Esophagus muscularis mucosa (tissue), 4 donors: ENCODE data around the gene BMX. TPM values are rescaled to one million over a fixed set of nuclear protein-coding genes. Genes with fewer than 3 reads are reported as not detected.

Source experiments
- DNase-seq: peaks from one replicate; pipeline ENCODE4 v3.0.0-alpha.2; 2017; ENCODE audit errors: extremely low spot score
- H3K27ac ChIP-seq, 4 donors: fragments of 200-600 bp; sonication (generic); replicated peaks in 1 of 4; 1 replicate in 3 of 4; 2 replicates in 1 of 4; pipeline ENCODE4 v1.5.1; 2016 to 2019; ENCODE audit warnings: mild to moderate bottlenecking in 1 of 4
- H3K27me3 ChIP-seq, 4 donors: fragments of 200-600 bp; sonication (generic); one replicate each; pipeline versions ENCODE4 v1.5.1 to v1.6.0; 2016 to 2019
- H3K36me3 ChIP-seq, 4 donors: fragments of 200-600 bp; sonication (generic); one replicate each; pipeline ENCODE4 v1.5.1; 2016 to 2019
- H3K4me1 ChIP-seq, 4 donors: fragments of 200-600 bp; sonication (generic); one replicate each; pipeline ENCODE4 v1.5.1; 2016 to 2019
- H3K4me3 ChIP-seq, 4 donors: fragments of 200-600 bp; sonication (generic); 1 replicate in 2 of 4; 2 replicates in 2 of 4; pipeline ENCODE4 v1.5.1; 2016 to 2019; ENCODE audit warnings: mild to moderate bottlenecking in 4 of 4, moderate library complexity in 1 of 4
- H3K9me3 ChIP-seq, 4 donors: fragments of 200-600 bp; sonication (generic); 1 replicate in 3 of 4; 2 replicates in 1 of 4; pipeline ENCODE4 v1.5.1; 2016 to 2019
- CTCF ChIP-seq, 3 experiments: fragments of 200-600 bp in 2 of 3; fragments of 450-650 bp in 1 of 3; sonication (generic) in 2 of 3; IDR thresholded peaks; one replicate each; pipeline ENCODE4 v1.5.1; 2017 to 2019; ENCODE audit warnings: antibody characterized with exemption in 3 of 3, mild to moderate bottlenecking in 2 of 3, moderate library complexity in 1 of 3
- EP300 ChIP-seq: sonication (generic); formaldehyde crosslinking; IDR thresholded peaks from one replicate; pipeline ENCODE4 v1.6.1; 2017; ENCODE audit warnings: antibody characterized with exemption
- POLR2A ChIP-seq: fragments of 450-650 bp; IDR thresholded peaks from one replicate; pipeline ENCODE4 v1.6.1; 2017; ENCODE audit warnings: antibody characterized with exemption, moderate library complexity, mild to moderate bottlenecking, low read depth
- POLR2AphosphoS5 ChIP-seq, 2 donors: sonication (generic); formaldehyde crosslinking; IDR thresholded peaks; one replicate each; pipeline ENCODE4 v1.6.1; 2017; ENCODE audit warnings: antibody characterized with exemption in 2 of 2
- WGBS: methylation state at CpG from one replicate; pipeline ENCODE4 v1.1.5; 2018; 5-methylcytosine and 5-hydroxymethylcytosine counted together
- intact Hi-C: fragments of 100-400 bp; cut with DNase I; formaldehyde crosslinking; loops from one replicate; pipeline ENCODE4 v1.15.1; 2023
- total RNA-seq, 4 donors: library from RNA; depleted of rRNA; stranded (reverse); fragments of >200 nt; gene quantifications; one replicate each; pipeline versions ENCODE4 v1.1.0 to v1.2.1, GENCODE V29; 2016

BMX gene
- total RNA-seq, 4 donors from 2014 or later, result 2.0 to 2.9 (median 2.7) TPM

GRCh38 chrX:15598026-15598425, 97.4 kb downstream of the BMX start:
- H3K4me1 ChIP-seq, result no peaks in the 10 kb centered on the region
- 61% methylated on average over 3 of the region's 3 CpGs for WGBS
- no peak overlapping the region for H3K4me3 ChIP-seq
- no peaks in the 10 kb centered on the region for H3K36me3 ChIP-seq
- intact Hi-C loops, result no loop called here
- H3K9me3 ChIP-seq, result no peaks in the 10 kb centered on the region
- no peaks in the 10 kb centered on the region for H3K27me3 ChIP-seq
- no peak for TF ChIP-seq POLR2A
- TF ChIP-seq POLR2AphosphoS5 (IDR thresholded peaks at IDR 0.05), result no peak
- TF ChIP-seq CTCF (IDR thresholded peaks at IDR 0.05), result no peak
- no peak for TF ChIP-seq EP300
- DNase-seq, result no peak
- no peak overlapping the region for H3K27ac ChIP-seq

- DNase-seq, result no peak
- Histone ChIP-seq H3K36me3 (no peaks in the 10 kb centered on the region), H3K9me3 (no peaks in the 10 kb centered on the region), H3K27me3 (no peaks in the 10 kb centered on the region), H3K4me1 (no peaks in the 10 kb centered on the region), H3K4me3 (no peak overlapping the region), H3K27ac (no peak overlapping the region)
- intact Hi-C loops, result no loop called here
- 71% methylated on average over 4 of the region's 4 CpGs for WGBS
- no peak for TF ChIP-seq POLR2AphosphoS5 (IDR thresholded peaks at IDR 0.05)
- no peak for TF ChIP-seq CTCF (IDR thresholded peaks at IDR 0.05)
- TF ChIP-seq EP300, result no peak
- TF ChIP-seq POLR2A, result no peak
These were observed 98.9 kb downstream of the BMX start for GRCh38 chrX:15599461-15599860.

GRCh38 chrX:15600049-15600448, 99.4 kb downstream of the BMX start:
- Histone ChIP-seq H3K4me1 (no peaks in the 10 kb centered on the region), H3K9me3 (no peaks in the 10 kb centered on the region), H3K36me3 (no peaks in the 10 kb centered on the region), H3K27me3 (no peaks in the 10 kb centered on the region), H3K27ac (no peak overlapping the region), H3K4me3 (no peak overlapping the region)
- intact Hi-C loops, result no loop called here
- TF ChIP-seq CTCF (IDR thresholded peaks at IDR 0.05), result no peak
- TF ChIP-seq POLR2AphosphoS5 (IDR thresholded peaks at IDR 0.05), result no peak
- no peak for TF ChIP-seq EP300
- TF ChIP-seq POLR2A, result no peak
- no peak for DNase-seq

- Histone ChIP-seq H3K27me3 (peaks cover 0 to under 1% (median 0%) of the 10 kb centered on the region in 4 donors), H3K27ac (no peak within 1 kb of the TSS), H3K9me3 (no peaks in the 10 kb centered on the region), H3K4me3 (no peak within 1 kb of the TSS), H3K36me3 (no peaks in the 10 kb centered on the region), H3K4me1 (no peaks in the 10 kb centered on the region)
- intact Hi-C loops, result no loop called here
- no peak for DNase-seq
- TF ChIP-seq CTCF (IDR thresholded peaks at IDR 0.05) (no peak), POLR2A (no peak), EP300 (no peak), POLR2AphosphoS5 (IDR thresholded peaks at IDR 0.05) (no peak)
- WGBS, result 76% methylated on average over 4 of the region's 4 CpGs
These were observed 100.1 kb downstream of the BMX start, which contains the start of gene ACE2 for GRCh38 chrX:15600745-15601144. ACE2 (minus strand) TSS chrX:15600960; CDS start chrX:15600911, 49 bp downstream.

GRCh38 chrX:15601932-15602331, 101.3 kb downstream of the BMX start:
- DNase-seq, result no peak
- Histone ChIP-seq H3K27ac (no peak overlapping the region), H3K4me1 (no peaks in the 10 kb centered on the region), H3K27me3 (peaks cover 0 to 8% (median 0%) of the 10 kb centered on the region in 4 donors), H3K36me3 (no peaks in the 10 kb centered on the region), H3K4me3 (no peak overlapping the region), H3K9me3 (no peaks in the 10 kb centered on the region)
- 55% methylated on average over 3 of the region's 3 CpGs for WGBS
- TF ChIP-seq POLR2A, result no peak
- TF ChIP-seq POLR2AphosphoS5 (IDR thresholded peaks at IDR 0.05), result no peak
- no peak for TF ChIP-seq CTCF (IDR thresholded peaks at IDR 0.05)
- TF ChIP-seq EP300, result no peak
- intact Hi-C loops, result no loop called here
